A549 (cell line): ENCODE measurements around the gene NCAM2. TPM values are rescaled to one million over a fixed set of nuclear protein-coding genes. Genes with fewer than 3 reads are reported as not detected.
A peak's percentile ranks its signal among the peaks of the same experiment; 100 is the strongest.

ENCODE experiments used
- ATAC-seq, 2 experiments: fragments of 200-7000 bp in 1 of 2; fragments of >200 bp in 1 of 2; cut with Nextera tagmentation in 1 of 2; cut with Tn5 transposase in 1 of 2; 3 replicates each; pipeline versions ENCODE4 v1.8.0 to v1.9.1; 2018 to 2020; ENCODE audit warnings: mild to moderate bottlenecking in 1 of 2, moderate library complexity in 1 of 2
- CTCF ChIA-PET: fragments of 300-600 bp; sonication (Branson Sonifier 250); formaldehyde crosslinking; extraction: SDS; loops from one replicate; lab custom pipeline; 2021; ENCODE audit warnings: antibody characterized with exemption, inconsistent platforms; lab: Yijun Ruan, JAX
- POLR2A ChIA-PET: fragments of 350-600 bp; formaldehyde crosslinking; extraction: SDS; loops from one replicate; lab custom pipeline; 2021; ENCODE audit warnings: antibody characterized with exemption, inconsistent platforms; lab: Yijun Ruan, JAX
- DNase-seq, 2 experiments: peaks; one replicate each; pipeline versions ENCODE4 v3.0.0 to v3.0.0-alpha.2; 2011 to 2016; ENCODE audit warnings: low read depth in 1 of 2, low spot score in 1 of 2
- FAIRE-seq: peaks from 2 replicates; lab custom pipeline; 2011; peaks lifted over from hg19 to GRCh38; lab: Jason Lieb, UNC
- H3K27ac ChIP-seq, 2 experiments: fragments of >200 bp; sonication (Bioruptor Twin); formaldehyde crosslinking; 3 replicates each; pipeline ENCODE4 v1.5.1; 2016 to 2017
- H3K4me1 ChIP-seq: fragments of >200 bp; sonication (Bioruptor Twin); formaldehyde crosslinking; 3 replicates; pipeline ENCODE4 v1.6.1; 2016
- H3K4me2 ChIP-seq: fragments of >200 bp; sonication (Bioruptor Twin); formaldehyde crosslinking; 3 replicates; pipeline ENCODE4 v1.6.1; 2016
- H3K4me3 ChIP-seq: fragments of >200 bp; sonication (Bioruptor Twin); formaldehyde crosslinking; 3 replicates; pipeline ENCODE4 v1.5.1; 2016
- H3K9me3 ChIP-seq: fragments of >200 bp; sonication (Bioruptor Twin); formaldehyde crosslinking; 3 replicates; pipeline ENCODE4 v1.6.1; 2016
- BHLHE40 ChIP-seq: IDR thresholded peaks from 2 replicates; pipeline ENCODE4 v1.6.1; 2012; ENCODE audit warnings: low read depth, low read length, inconsistent platforms
- CBX2 ChIP-seq: fragments of 200-600 bp; sonication (generic); IDR thresholded peaks from 2 replicates; pipeline ENCODE4 v1.6.1; 2016; ENCODE audit warnings: low read depth, mild to moderate bottlenecking, borderline replicate concordance
- CEBPB ChIP-seq, 2 experiments: fragments of >200 bp in 1 of 2; sonication (Bioruptor Twin) in 1 of 2; formaldehyde crosslinking in 1 of 2; IDR thresholded peaks; 2 replicates each; pipeline ENCODE4 v1.6.1; 2012 to 2016
- E2F6 ChIP-seq: IDR thresholded peaks from 2 replicates; pipeline ENCODE4 v1.6.1; 2012; ENCODE audit warnings: low read depth, borderline replicate concordance
- EHF ChIP-seq: fragments of 250-450 bp; sonication (Bioruptor Pico); IDR thresholded peaks from 2 replicates; pipeline ENCODE4 v1.5.0; 2020; ENCODE audit warnings: mild to moderate bottlenecking
- EHMT2 ChIP-seq: fragments of 200-600 bp; sonication (generic); IDR thresholded peaks from 2 replicates; pipeline ENCODE4 v1.6.1; 2016; ENCODE audit warnings: antibody characterized with exemption, low read depth, mild to moderate bottlenecking, moderate library complexity
- EP300 ChIP-seq, 2 experiments: fragments of >200 bp; sonication (Bioruptor Twin); formaldehyde crosslinking; IDR thresholded peaks; 2 replicates in 1 of 2; 3 replicates in 1 of 2; pipeline ENCODE4 v1.6.1; 2016 to 2017
- FOSB ChIP-seq: fragments of 250-450 bp; sonication (Bioruptor Pico); IDR thresholded peaks from 2 replicates; pipeline ENCODE4 v1.5.0; 2020; ENCODE audit warnings: mild to moderate bottlenecking, moderate library complexity
- HEYL ChIP-seq: fragments of 250-450 bp; sonication (Bioruptor Pico); IDR thresholded peaks from 2 replicates; pipeline ENCODE4 v1.8.0; 2021; ENCODE audit warnings: mild to moderate bottlenecking, moderate library complexity
- HMGXB4 ChIP-seq: fragments of 250-450 bp; sonication (Bioruptor Pico); IDR thresholded peaks from 2 replicates; pipeline ENCODE4 v1.5.0; 2021; ENCODE audit warnings: mild to moderate bottlenecking, moderate library complexity, borderline replicate concordance
- HOXB13 ChIP-seq: fragments of 250-450 bp; sonication (Bioruptor Pico); IDR thresholded peaks from 2 replicates; pipeline ENCODE4 v1.5.0; 2020; ENCODE audit warnings: low read depth, mild to moderate bottlenecking, moderate library complexity
- HOXB5 ChIP-seq: fragments of 250-450 bp; sonication (Bioruptor Pico); IDR thresholded peaks from 2 replicates; pipeline ENCODE4 v1.5.0; 2020; ENCODE audit warnings: mild to moderate bottlenecking, moderate library complexity
- JUN ChIP-seq, 2 experiments: fragments of >200 bp; sonication (Bioruptor Twin); formaldehyde crosslinking; IDR thresholded peaks; 2 replicates in 1 of 2; 3 replicates in 1 of 2; pipeline ENCODE4 v1.6.1; 2016 to 2017
- JUNB ChIP-seq: fragments of >200 bp; sonication (Bioruptor Twin); formaldehyde crosslinking; IDR thresholded peaks from 2 replicates; pipeline ENCODE4 v1.6.1; 2016
- MAFK ChIP-seq: fragments of 450-650 bp; IDR thresholded peaks from 2 replicates; pipeline ENCODE4 v1.6.1; 2014; ENCODE audit not compliant: partially characterized antibody
- MAX ChIP-seq: IDR thresholded peaks from 2 replicates; pipeline ENCODE4 v1.6.1; 2012
- MAZ ChIP-seq: fragments of 150-350 bp; IDR thresholded peaks from 2 replicates; pipeline ENCODE4 v1.6.1; 2014; ENCODE audit warnings: antibody characterized with exemption, low read depth, low read length, borderline replicate concordance
- MYC ChIP-seq: IDR thresholded peaks from 2 replicates; pipeline ENCODE4 v1.6.1; 2012; ENCODE audit warnings: mild to moderate bottlenecking, inconsistent platforms, low read length, improper control_type of control experiment, borderline replicate concordance
- NFE2L2 ChIP-seq: fragments of 150-350 bp; conservative IDR thresholded peaks from 2 replicates; pipeline ENCODE4 v1.6.1; 2014; ENCODE audit warnings: low read length
- NPAS2 ChIP-seq: fragments of 250-450 bp; sonication (Bioruptor Pico); IDR thresholded peaks from 2 replicates; pipeline ENCODE4 v1.8.0; 2022; ENCODE audit warnings: mild to moderate bottlenecking, moderate library complexity, borderline replicate concordance
- PHF8 ChIP-seq: fragments of 200-600 bp; sonication (generic); IDR thresholded peaks from 2 replicates; pipeline ENCODE4 v1.6.1; 2016; ENCODE audit warnings: low read depth, mild to moderate bottlenecking, antibody characterized with exemption, moderate library complexity, borderline replicate concordance
- RCOR1 ChIP-seq: fragments of 150-350 bp; IDR thresholded peaks from 2 replicates; pipeline ENCODE4 v1.6.1; 2014; ENCODE audit warnings: antibody characterized with exemption, low read length, low read depth
- REST ChIP-seq: fragments of 200-600 bp; sonication (generic); IDR thresholded peaks from 2 replicates; pipeline ENCODE4 v1.6.1; 2016; ENCODE audit warnings: antibody characterized with exemption, mild to moderate bottlenecking, moderate library complexity
- RNF2 ChIP-seq: fragments of 200-600 bp; sonication (generic); IDR thresholded peaks from 2 replicates; pipeline ENCODE4 v1.6.1; 2016; ENCODE audit warnings: low read depth, mild to moderate bottlenecking, antibody characterized with exemption, moderate library complexity, borderline replicate concordance
- SREBF2 ChIP-seq: fragments of 450-650 bp; IDR thresholded peaks from 2 replicates; pipeline ENCODE4 v1.6.1; 2014; ENCODE audit warnings: mild to moderate bottlenecking, moderate library complexity
- TFCP2L1 ChIP-seq: fragments of 250-450 bp; sonication (Bioruptor Pico); IDR thresholded peaks from 2 replicates; pipeline ENCODE4 v1.5.0; 2021; ENCODE audit warnings: mild to moderate bottlenecking
- TP53 ChIP-seq: fragments of 250-450 bp; sonication (Bioruptor Pico); IDR thresholded peaks from 2 replicates; pipeline ENCODE4 v1.5.0; 2021; ENCODE audit warnings: mild to moderate bottlenecking, moderate library complexity
- USF2 ChIP-seq: fragments of 450-650 bp; IDR thresholded peaks from 2 replicates; pipeline ENCODE4 v1.6.1; 2014; ENCODE audit warnings: antibody characterized with exemption
- ZFP36 ChIP-seq: fragments of 450-650 bp; IDR thresholded peaks from 2 replicates; pipeline ENCODE4 v1.6.1; 2014; ENCODE audit warnings: borderline replicate concordance; ENCODE audit not compliant: partially characterized antibody
- WGBS: methylation state at CpG from one replicate; pipeline ENCODE4 v1.1.6; 2017; ENCODE audit errors: missing lambda C conversion rate; 5-methylcytosine and 5-hydroxymethylcytosine counted together
- polyA plus RNA-seq, 4 experiments: library from polyadenylated mRNA; depleted of rRNA in 3 of 4; stranded (reverse); fragments of >200 nt; fragmentation: RNase III in 1 of 4; extraction: RNeasy Plus Mini Kit Qiagen cat#74134 plus additional on column Dnase treatment in 1 of 4; gene quantifications; 2 replicates in 3 of 4; 3 replicates in 1 of 4; pipeline ENCODE4 v1.2.3, GENCODE V29; 2011 to 2017

The NCAM2 gene
- polyA plus RNA-seq, 2 of the 4 experiments (the other 2 are of a cell fraction), result not detected

- no peak for DNase-seq
- ATAC-seq, result no peak
- no peaks in the 10 kb centered on the region for H3K4me1 ChIP-seq
- POLR2A ChIA-PET, result no interaction called here
- H3K4me2 ChIP-seq, result no peak overlapping the region
- CTCF ChIA-PET, result no interaction called here
- no peaks in the 10 kb centered on the region for H3K9me3 ChIP-seq
- 0% methylated on average over 1 of the region's 1 CpG for WGBS
- TF ChIP-seq HMGXB4 (no peak), PHF8 (no peak), MAFK (no peak), SREBF2 (no peak), HEYL (CRISPR knock-in tag) (no peak), MAZ (no peak), HOXB5 (CRISPR knock-in tag) (no peak), EP300 (IDR thresholded peaks at IDR 0.05) (no peak)
- TF ChIP-seq, all 56 proteins: peak for 0
- H3K27ac ChIP-seq, result no peak overlapping the region
- no peak for FAIRE-seq
- no peak overlapping the region for H3K4me3 ChIP-seq
Measured at GRCh38 chr21:20970691-20971090, 27.5 kb upstream of the NCAM2 start.

- ATAC-seq (no peak), DNase-seq (peak in 1 of 2 experiments; percentile 42), FAIRE-seq (no peak)
- no peaks in the 10 kb centered on the region for H3K4me1 ChIP-seq
- no peak overlapping the region for H3K4me3 ChIP-seq
- no peak overlapping the region for H3K4me2 ChIP-seq
- TF ChIP-seq ZFP36, result no peak
- no peak for TF ChIP-seq JUNB
- TF ChIP-seq NPAS2 (CRISPR knock-in tag), result no peak
- TF ChIP-seq CBX2, result no peak
- TF ChIP-seq MAX, result no peak
- TF ChIP-seq E2F6, result no peak
- no peak for TF ChIP-seq TFCP2L1
- no peak for TF ChIP-seq REST
- no peaks in the 10 kb centered on the region for H3K9me3 ChIP-seq
- 5% methylated on average over 2 of the region's 2 CpGs for WGBS
- ChIA-PET CTCF (no interaction called here), POLR2A (no interaction called here)
- no peak overlapping the region for H3K27ac ChIP-seq
Measured at GRCh38 chr21:20971296-20971921, 26.8 kb upstream of the NCAM2 start.

- FAIRE-seq, result no peak
- ATAC-seq, result no peak
- no peak overlapping the region for H3K4me3 ChIP-seq
- no peak overlapping the region for H3K27ac ChIP-seq
- H3K4me2 ChIP-seq, result no peak overlapping the region
- DNase-seq, result no peak
- H3K4me1 ChIP-seq, result no peaks in the 10 kb centered on the region
- POLR2A ChIA-PET, result no interaction called here
- no peaks in the 10 kb centered on the region for H3K9me3 ChIP-seq
- 20% methylated on average over 7 of the region's 7 CpGs for WGBS
- CTCF ChIA-PET, result no interaction called here
- TF ChIP-seq HEYL (CRISPR knock-in tag), result no peak
- no peak for TF ChIP-seq JUN (IDR thresholded peaks at IDR 0.05)
- no peak for TF ChIP-seq RNF2
- TF ChIP-seq MYC, result no peak
- TF ChIP-seq CEBPB (IDR thresholded peaks at IDR 0.05), result no peak
- TF ChIP-seq EHF (CRISPR knock-in tag), result no peak
- no peak for TF ChIP-seq NFE2L2
- no peak for TF ChIP-seq EHMT2
- TF ChIP-seq FOSB, result no peak
- TF ChIP-seq TP53 (CRISPR knock-in tag), result no peak
- no peak for TF ChIP-seq HOXB13
- TF ChIP-seq MAFK, result no peak
- TF ChIP-seq HOXB5 (CRISPR knock-in tag), result no peak
- TF ChIP-seq MAZ, result no peak
- no peak for TF ChIP-seq BHLHE40
- no peak for TF ChIP-seq USF2
- TF ChIP-seq RCOR1, result no peak
Measured at GRCh38 chr21:20994790-20995189, 3.4 kb upstream of the NCAM2 start.
